Gastroesophageal sphincter (tissue), 4 donors: ENCODE data around the gene COPS7A. TPM values are rescaled to one million over a fixed set of nuclear protein-coding genes. Genes with fewer than 3 reads are reported as not detected.

ENCODE experiments used
- ATAC-seq: fragments of 150-250 bp; one replicate; pipeline ENCODE4 v1.9.1; 2016; ENCODE audit warnings: mild to moderate bottlenecking, moderate library complexity
- H3K27ac ChIP-seq, 4 donors: fragments of 200-600 bp; sonication (generic) in 3 of 4; 1 replicate in 3 of 4; 2 replicates in 1 of 4; pipeline ENCODE4 v1.5.1; 2016 to 2019
- H3K27me3 ChIP-seq: fragments of 200-600 bp; sonication (generic); one replicate; pipeline ENCODE4 v1.5.1; 2019
- H3K36me3 ChIP-seq, 2 donors: fragments of 200-600 bp; sonication (generic); one replicate each; pipeline ENCODE4 v1.5.1; 2019; ENCODE audit warnings: control low read depth in 1 of 2
- H3K4me1 ChIP-seq, 3 donors: fragments of 200-600 bp; sonication (generic); 1 replicate in 2 of 3; 2 replicates in 1 of 3; pipeline ENCODE4 v1.5.1; 2016 to 2019; ENCODE audit warnings: control low read depth in 2 of 3
- H3K4me3 ChIP-seq, 2 donors: fragments of 200-600 bp; sonication (generic); one replicate each; pipeline ENCODE4 v1.5.1; 2019; ENCODE audit warnings: mild to moderate bottlenecking in 1 of 2, moderate library complexity in 1 of 2
- H3K9me3 ChIP-seq, 3 donors: fragments of 200-600 bp; sonication (generic); one replicate each; pipeline ENCODE4 v1.5.1; 2017 to 2019; ENCODE audit warnings: control low read depth in 2 of 3
- CTCF ChIP-seq, 4 experiments: fragments of 200-600 bp in 2 of 4; fragments of 450-650 bp in 2 of 4; sonication (generic) in 1 of 4; IDR thresholded peaks; one replicate each; pipeline ENCODE4 v1.5.1; 2017 to 2019; ENCODE audit warnings: antibody characterized with exemption in 4 of 4, mild to moderate bottlenecking in 2 of 4, moderate library complexity in 2 of 4
- EP300 ChIP-seq: sonication (generic); formaldehyde crosslinking; IDR thresholded peaks from one replicate; pipeline ENCODE4 v1.6.1; 2017; ENCODE audit warnings: antibody characterized with exemption, mild to moderate bottlenecking
- POLR2A ChIP-seq, 2 donors: fragments of 450-650 bp; IDR thresholded peaks; one replicate each; pipeline ENCODE4 v1.6.1; 2017; ENCODE audit warnings: antibody characterized with exemption in 2 of 2, mild to moderate bottlenecking in 2 of 2, moderate library complexity in 1 of 2
- POLR2AphosphoS5 ChIP-seq: sonication (generic); formaldehyde crosslinking; IDR thresholded peaks from one replicate; pipeline ENCODE4 v1.6.1; 2017; ENCODE audit warnings: antibody characterized with exemption
- WGBS, 2 donors: methylation state at CpG; one replicate each; pipeline ENCODE4 v1.1.5; 2018; ENCODE audit warnings: low coverage in 1 of 2; 5-methylcytosine and 5-hydroxymethylcytosine counted together
- total RNA-seq, 4 donors: library from RNA; depleted of rRNA; stranded (reverse); fragments of >200 nt; gene quantifications; one replicate each; pipeline ENCODE4 v1.1.0, GENCODE V29; 2016

COPS7A gene
- total RNA-seq = 10 to 100 TPM; 54.4 to 69.5 (median 55.4) TPM

- Histone ChIP-seq H3K9me3 (no peaks in the 10 kb centered on the region), H3K27me3 (no peaks in the 10 kb centered on the region), H3K36me3 (peaks cover 0 to 31% of the 10 kb centered on the region in 2 donors), H3K4me1 (peaks cover 0 to 16% (median 9%) of the 10 kb centered on the region in 3 donors), H3K4me3 (peak within 1 kb of the TSS; percentile 45 to 60), H3K27ac (peak within 1 kb of the TSS; percentile 71 to 91 (median 88))
- TF ChIP-seq EP300 (no peak), POLR2AphosphoS5 (peak; percentile 81), POLR2A (IDR thresholded peaks at IDR 0.05) (peak; percentile 47 to 50), CTCF (IDR thresholded peaks at IDR 0.05) (peak in 1 of 4 experiments; percentile 23)
- 2 to 5% methylated on average over 8 to 21 of the region's 49 CpGs for WGBS, 2 donors
- peak; percentile 99 for ATAC-seq
Observed at GRCh38 chr12:6723607-6724408, at the start of gene COPS7A. Gene COPS7A (plus strand): TSS chr12:6724046. CDS start chr12:6724657, 611 bp downstream.

GRCh38 chr12:6676962-6677361 is 46.9 kb upstream of the COPS7A start:
- H3K4me1 ChIP-seq = no peaks in the 10 kb centered on the region
- no peaks in the 10 kb centered on the region for H3K27me3 ChIP-seq
- H3K36me3 ChIP-seq = peaks cover 9 to 88% of the 10 kb centered on the region in 2 donors
- TF ChIP-seq POLR2AphosphoS5 = no peak
- no peak for TF ChIP-seq POLR2A (IDR thresholded peaks at IDR 0.05)
- TF ChIP-seq EP300 = no peak
- TF ChIP-seq CTCF (IDR thresholded peaks at IDR 0.05) = no peak
- H3K9me3 ChIP-seq = no peaks in the 10 kb centered on the region
- WGBS, 2 donors = 93% methylated on average over 5 of the region's 5 CpGs; no CpG with 5 or more reads in 1 of the 2 donors
- no peak overlapping the region for H3K4me3 ChIP-seq
- H3K27ac ChIP-seq = no peak overlapping the region
- no peak for ATAC-seq

- no peaks in the 10 kb centered on the region for H3K27me3 ChIP-seq
- H3K36me3 ChIP-seq = peaks cover 0 to 39% of the 10 kb centered on the region in 2 donors
- H3K4me3 ChIP-seq = no peak overlapping the region
- no peak overlapping the region for H3K27ac ChIP-seq
- H3K9me3 ChIP-seq = no peaks in the 10 kb centered on the region
- no peak for ATAC-seq
- TF ChIP-seq POLR2A (IDR thresholded peaks at IDR 0.05) (no peak), CTCF (IDR thresholded peaks at IDR 0.05) (peak; percentile 17 to 40 (median 32))
- WGBS, 2 donors = 53 to 64% methylated on average over 5 to 6 of the region's 6 CpGs
- H3K4me1 ChIP-seq = peaks cover 7 to 48% (median 17%) of the 10 kb centered on the region in 3 donors
Observed at GRCh38 chr12:6684609-6685008, 39.2 kb upstream of the COPS7A start.

- ATAC-seq = no peak
- Histone ChIP-seq H3K27me3 (no peaks in the 10 kb centered on the region), H3K4me1 (peaks cover 7 to 58% (median 17%) of the 10 kb centered on the region in 3 donors), H3K36me3 (peaks cover 0 to 29% of the 10 kb centered on the region in 2 donors), H3K27ac (no peak overlapping the region), H3K4me3 (no peak overlapping the region), H3K9me3 (no peaks in the 10 kb centered on the region)
- 50 to 59% methylated on average over 3 of the region's 3 CpGs for WGBS, 2 donors
- TF ChIP-seq CTCF (IDR thresholded peaks at IDR 0.05) (no peak), POLR2A (IDR thresholded peaks at IDR 0.05) (no peak), POLR2AphosphoS5 (no peak), EP300 (no peak)
Observed at GRCh38 chr12:6685814-6686213, 38.0 kb upstream of the COPS7A start.
